NCI-H2029 treated with DMSO at 0.1 percent for 48 hours (cell line): ENCODE measurements around the gene CPVL.
A peak's percentile ranks its signal among the peaks of the same experiment; 100 is the strongest.
"Not testable (repeated sequence)": the region's sequence is repeated elsewhere in the genome, so short reads cannot be mapped to it uniquely, and the experiment has no call there.

ENCODE experiments used
- DNase-seq: peaks from one replicate; lab custom pipeline; 2025; lab: John Stamatoyannopoulos, UW

CPVL gene

GRCh38 chr7:29119538-29119937 is 26.8 kb downstream of the CPVL start:
- DNase-seq = no peak

- no peak for DNase-seq
These were observed 29.8 kb downstream of the CPVL start for GRCh38 chr7:29116361-29117200.

GRCh38 chr7:29115753-29116152 is 30.6 kb downstream of the CPVL start:
- DNase-seq = no peak

- no peak for DNase-seq
These were observed 31.1 kb downstream of the CPVL start for GRCh38 chr7:29115130-29115687.

GRCh38 chr7:29114266-29114665 is 32.1 kb downstream of the CPVL start:
- not testable (repeated sequence) for DNase-seq

GRCh38 chr7:29113384-29114102 is 32.8 kb downstream of the CPVL start:
- DNase-seq = no peak

GRCh38 chr7:29112721-29113120 is 33.6 kb downstream of the CPVL start:
- no peak for DNase-seq

- no peak for DNase-seq
These were observed 36.4 kb downstream of the CPVL start for GRCh38 chr7:29109899-29110298.

GRCh38 chr7:29109358-29109757 is 37.0 kb downstream of the CPVL start:
- DNase-seq = no peak

GRCh38 chr7:29107056-29107455 is 39.3 kb downstream of the CPVL start:
- no peak for DNase-seq

- no peak for DNase-seq
These were observed 39.7 kb downstream of the CPVL start for GRCh38 chr7:29106669-29106988.

GRCh38 chr7:29105752-29106668 is 40.3 kb downstream of the CPVL start:
- DNase-seq = peak; percentile 72

- DNase-seq = no peak
These were observed 41.1 kb downstream of the CPVL start for GRCh38 chr7:29105191-29105590.

- peak; percentile 28 for DNase-seq
These were observed 43.7 kb downstream of the CPVL start for GRCh38 chr7:29102558-29103151.

- DNase-seq = no peak
These were observed 45.4 kb downstream of the CPVL start for GRCh38 chr7:29100924-29101323.

GRCh38 chr7:29099896-29100847 is 46.2 kb downstream of the CPVL start:
- no peak for DNase-seq

GRCh38 chr7:29096446-29096730 is 49.9 kb downstream of the CPVL start:
- DNase-seq = no peak

- DNase-seq = no peak
These were observed 50.5 kb downstream of the CPVL start for GRCh38 chr7:29095631-29096445.

- not testable (repeated sequence) for DNase-seq
These were observed 53.2 kb downstream of the CPVL start for GRCh38 chr7:29093091-29093490.

GRCh38 chr7:29091715-29092114 is 54.6 kb downstream of the CPVL start:
- DNase-seq = no peak
